ENCODE measurements around the gene TENM4.
A peak's percentile ranks its signal among the peaks of the same experiment; 100 is the strongest.

The TENM4 gene

GRCh38 chr11:79440571-79441460 is at the start of gene TENM4:
Gene TENM4 (minus strand): TSS chr11:79441030. CDS start chr11:79069944, 371,086 bp downstream.
- peak; percentile 31 for DNase-seq

GRCh38 chr11:79488286-79488685 is 47.5 kb upstream of the TENM4 start:
- no peak for DNase-seq

- DNase-seq = no peak
Measured at GRCh38 chr11:79487412-79487811, 46.6 kb upstream of the TENM4 start.

- DNase-seq = no peak
Measured at GRCh38 chr11:79486242-79486984, 45.6 kb upstream of the TENM4 start.

- no peak for DNase-seq
Measured at GRCh38 chr11:79485694-79486093, 44.9 kb upstream of the TENM4 start.

- no peak for DNase-seq
Measured at GRCh38 chr11:79484872-79485271, 44.0 kb upstream of the TENM4 start.

- DNase-seq = no peak
Measured at GRCh38 chr11:79482800-79483199, 42.0 kb upstream of the TENM4 start.

GRCh38 chr11:79481795-79482194 is 41.0 kb upstream of the TENM4 start:
- no peak for DNase-seq

- no peak for DNase-seq
Measured at GRCh38 chr11:79480864-79481263, 40.0 kb upstream of the TENM4 start.

- no peak for DNase-seq
Measured at GRCh38 chr11:79472819-79473529, 32.1 kb upstream of the TENM4 start.

GRCh38 chr11:79471071-79471844 is 30.4 kb upstream of the TENM4 start:
- no peak for DNase-seq

GRCh38 chr11:79470161-79470560 is 29.3 kb upstream of the TENM4 start:
- no peak for DNase-seq

GRCh38 chr11:79467761-79468160 is 26.9 kb upstream of the TENM4 start:
- DNase-seq = no peak

GRCh38 chr11:79466411-79466810 is 25.6 kb upstream of the TENM4 start:
- no peak for DNase-seq

- DNase-seq = no peak
Measured at GRCh38 chr11:79465160-79465559, 24.3 kb upstream of the TENM4 start.

GRCh38 chr11:79461666-79462645 is 21.1 kb upstream of the TENM4 start:
- no peak for DNase-seq

- DNase-seq = no peak
Measured at GRCh38 chr11:79461144-79461543, 20.3 kb upstream of the TENM4 start.

GRCh38 chr11:79458709-79459108 is 17.9 kb upstream of the TENM4 start:
- no peak for DNase-seq

- no peak for DNase-seq
Measured at GRCh38 chr11:79456501-79456900, 15.7 kb upstream of the TENM4 start.

GRCh38 chr11:79453617-79454016 is 12.8 kb upstream of the TENM4 start:
- DNase-seq = no peak

- DNase-seq = no peak
Measured at GRCh38 chr11:79449040-79449439, 8.2 kb upstream of the TENM4 start.

All from DMS79 (cell line).